GM19043 (cell line): ENCODE results near the gene ST6GALNAC1.
"Not testable (repeated sequence)": the region's sequence is repeated elsewhere in the genome, so short reads cannot be mapped to it uniquely, and the experiment has no call there.

Source experiments
- ATAC-seq: cut with Tn5 transposase; IDR thresholded peaks from one replicate; pipeline ENCODE4 v1.9.1; 2021; ENCODE audit warnings: low read depth; ENCODE audit not compliant: unreplicated experiment

Gene ST6GALNAC1

GRCh38 chr17:76614912-76615617 lies 28.5 kb downstream of the ST6GALNAC1 start:
- no peak for ATAC-seq

DNA sequence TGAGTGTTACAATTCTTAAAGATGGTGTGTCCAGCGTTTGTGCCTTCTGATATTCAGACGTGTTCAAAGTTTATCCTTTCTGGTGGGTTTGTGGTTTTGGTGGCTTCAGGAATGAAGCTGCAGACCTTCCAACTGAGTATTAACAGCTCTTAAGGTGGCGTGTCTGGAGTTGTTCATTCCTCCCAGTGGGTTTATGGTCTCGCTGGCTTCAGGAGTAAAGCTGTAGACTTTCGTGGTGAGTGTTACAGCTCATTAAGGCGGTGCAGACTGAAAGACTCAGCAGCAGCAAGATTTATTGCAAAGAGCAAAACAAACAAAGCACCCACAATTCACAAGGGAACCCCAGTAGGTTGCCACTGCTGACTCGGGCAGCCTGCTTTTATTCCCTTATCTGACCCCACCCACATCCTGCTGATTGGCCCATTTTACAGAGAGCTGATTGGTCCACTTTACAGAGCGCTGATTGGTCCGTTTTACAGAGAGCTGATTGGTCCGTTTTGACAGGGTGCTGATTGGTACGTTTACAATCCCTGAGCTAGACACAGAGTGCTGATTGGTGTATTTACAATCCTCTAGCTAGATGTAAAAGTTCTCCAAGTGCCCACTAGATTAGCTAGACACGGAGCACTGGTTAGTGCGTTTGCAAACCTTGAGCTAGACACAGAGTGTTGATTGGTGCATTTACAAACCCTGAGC lies 29.3 kb downstream of the ST6GALNAC1 start:
- not testable (repeated sequence) for ATAC-seq

DNA sequence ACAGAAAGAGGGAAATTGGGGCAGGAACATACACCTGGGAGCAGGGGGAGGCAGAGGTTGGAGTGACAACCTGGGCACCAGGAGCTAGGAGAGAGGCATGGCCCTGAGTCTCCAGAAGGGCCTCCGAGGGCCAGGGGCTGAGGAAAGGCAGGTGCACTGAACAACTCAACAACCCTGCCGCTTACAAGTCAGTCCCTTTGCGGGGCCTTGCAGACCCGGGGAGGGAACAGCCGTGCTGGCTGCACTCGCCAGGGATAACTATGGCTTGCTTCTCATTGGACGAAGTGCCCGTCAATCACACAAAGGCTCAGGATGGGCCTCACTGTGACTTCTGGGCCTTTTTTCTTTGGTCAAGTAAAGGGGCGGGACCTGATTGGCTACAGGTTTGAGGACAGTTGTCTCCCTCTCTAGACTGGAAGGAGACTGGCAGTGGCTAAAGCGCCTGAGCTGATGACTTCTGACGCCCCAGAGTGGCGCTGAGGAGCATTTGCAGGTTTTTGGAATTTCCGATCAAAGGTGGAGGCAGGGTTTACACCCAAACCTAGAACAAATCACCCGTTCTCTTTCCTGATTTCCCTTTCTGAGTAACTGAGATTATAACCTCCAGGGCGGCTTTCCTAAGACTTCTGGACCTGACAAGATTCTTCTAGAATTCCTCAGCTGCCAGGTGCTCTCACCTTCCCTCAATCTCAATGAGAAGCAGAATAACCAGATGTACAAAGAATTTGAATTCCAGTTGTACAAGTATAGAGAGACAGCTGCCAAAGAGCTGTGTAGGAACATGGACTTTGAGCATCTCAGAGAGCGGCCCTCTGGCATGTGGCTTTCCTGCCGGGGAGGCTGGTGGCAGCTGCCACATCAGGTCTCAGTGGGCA lies 30.3 kb downstream of the ST6GALNAC1 start:
- no peak for ATAC-seq

DNA sequence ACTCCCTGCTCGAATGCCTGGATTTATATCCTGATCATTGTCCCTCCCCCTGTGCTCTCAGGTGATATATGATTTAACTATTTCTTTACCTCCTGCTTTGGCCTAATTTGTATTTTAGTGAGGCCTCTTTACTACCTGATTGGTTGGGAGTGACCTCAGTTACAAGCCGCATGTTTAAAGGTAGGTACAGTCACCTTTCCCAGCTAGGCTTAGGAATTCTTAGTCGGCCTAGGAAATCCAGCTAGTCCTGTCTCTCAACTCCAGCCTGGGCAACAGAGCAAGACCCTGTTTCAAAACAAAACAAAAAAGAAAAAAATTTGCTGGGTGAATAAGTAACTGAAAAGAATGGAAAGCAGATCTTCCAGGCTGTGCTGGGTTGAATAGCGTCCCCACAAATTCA lies 31.1 kb downstream of the ST6GALNAC1 start:
- ATAC-seq, result no peak

GRCh38 chr17:76611758-76612157 lies 31.8 kb downstream of the ST6GALNAC1 start:
- ATAC-seq, result no peak

DNA sequence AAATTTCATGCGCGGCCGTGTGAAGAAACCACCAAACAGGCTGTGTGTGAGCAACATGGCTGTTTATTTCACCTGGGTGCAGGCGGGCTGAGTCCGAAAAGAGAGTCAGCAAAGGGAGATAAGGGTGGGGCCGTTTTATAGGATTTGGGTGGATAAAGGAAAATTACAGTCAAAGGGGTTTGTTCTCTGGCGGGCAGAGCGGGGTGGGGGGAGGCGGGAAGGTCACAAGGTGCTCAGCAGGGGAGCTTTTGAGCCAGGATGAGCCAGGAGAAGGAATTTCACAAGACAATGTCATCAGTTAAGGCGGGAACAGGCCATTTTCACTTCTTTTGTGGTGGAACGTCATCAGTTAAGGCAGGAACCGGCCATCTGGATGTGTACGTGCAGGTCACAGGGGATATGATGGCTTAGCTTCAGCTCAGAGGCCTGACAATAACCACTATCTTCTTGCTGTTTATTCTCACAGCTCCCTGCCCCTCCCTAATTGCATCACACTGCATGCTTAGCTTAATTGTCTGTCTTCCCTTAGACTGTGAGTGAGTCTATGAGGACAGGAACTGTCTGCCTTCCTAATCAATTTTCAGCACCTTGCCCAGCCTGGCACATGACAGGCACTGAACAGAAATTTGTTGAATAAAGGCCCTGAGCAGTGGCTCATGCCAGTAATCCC lies 32.3 kb downstream of the ST6GALNAC1 start:
- not testable (repeated sequence) for ATAC-seq

- not testable (repeated sequence) for ATAC-seq
Observed at GRCh38 chr17:76606685-76607084, 36.9 kb downstream of the ST6GALNAC1 start.

- ATAC-seq, result no peak
Observed at GRCh38 chr17:76601065-76601464, 42.5 kb downstream of the ST6GALNAC1 start.

- no peak for ATAC-seq
Observed at GRCh38 chr17:76599694-76600460, 43.7 kb downstream of the ST6GALNAC1 start.

GRCh38 chr17:76598004-76598439 lies 45.5 kb downstream of the ST6GALNAC1 start:
- ATAC-seq, result no peak

- no peak for ATAC-seq
Observed at GRCh38 chr17:76597156-76598003, 46.2 kb downstream of the ST6GALNAC1 start.

GRCh38 chr17:76594690-76595089 lies 48.9 kb downstream of the ST6GALNAC1 start:
- no peak for ATAC-seq

- no peak for ATAC-seq
Observed at GRCh38 chr17:76593959-76594358, 49.6 kb downstream of the ST6GALNAC1 start.

- no peak for ATAC-seq
Observed at GRCh38 chr17:76593384-76593826, 50.2 kb downstream of the ST6GALNAC1 start.

DNA sequence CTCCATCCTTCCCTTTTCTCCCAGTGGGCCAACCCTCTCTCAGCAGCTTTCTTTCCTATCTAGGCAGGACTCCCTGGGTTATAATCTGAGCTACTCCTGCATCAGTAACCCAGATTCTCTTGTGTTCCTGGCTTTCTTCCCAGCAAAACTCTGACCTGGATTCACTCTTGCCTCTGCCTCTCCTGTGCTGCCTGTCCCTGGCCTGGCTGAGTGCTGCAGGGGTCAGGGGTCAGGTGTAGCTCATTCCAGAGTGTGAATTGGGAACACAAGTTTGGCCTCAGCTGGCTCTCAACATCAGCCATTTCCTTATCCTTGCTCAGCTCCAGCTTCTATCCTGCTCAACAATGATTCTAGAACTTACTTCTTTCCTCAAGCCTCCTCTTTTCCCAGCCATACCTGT lies 55.4 kb downstream of the ST6GALNAC1 start:
- ATAC-seq, result no peak

DNA sequence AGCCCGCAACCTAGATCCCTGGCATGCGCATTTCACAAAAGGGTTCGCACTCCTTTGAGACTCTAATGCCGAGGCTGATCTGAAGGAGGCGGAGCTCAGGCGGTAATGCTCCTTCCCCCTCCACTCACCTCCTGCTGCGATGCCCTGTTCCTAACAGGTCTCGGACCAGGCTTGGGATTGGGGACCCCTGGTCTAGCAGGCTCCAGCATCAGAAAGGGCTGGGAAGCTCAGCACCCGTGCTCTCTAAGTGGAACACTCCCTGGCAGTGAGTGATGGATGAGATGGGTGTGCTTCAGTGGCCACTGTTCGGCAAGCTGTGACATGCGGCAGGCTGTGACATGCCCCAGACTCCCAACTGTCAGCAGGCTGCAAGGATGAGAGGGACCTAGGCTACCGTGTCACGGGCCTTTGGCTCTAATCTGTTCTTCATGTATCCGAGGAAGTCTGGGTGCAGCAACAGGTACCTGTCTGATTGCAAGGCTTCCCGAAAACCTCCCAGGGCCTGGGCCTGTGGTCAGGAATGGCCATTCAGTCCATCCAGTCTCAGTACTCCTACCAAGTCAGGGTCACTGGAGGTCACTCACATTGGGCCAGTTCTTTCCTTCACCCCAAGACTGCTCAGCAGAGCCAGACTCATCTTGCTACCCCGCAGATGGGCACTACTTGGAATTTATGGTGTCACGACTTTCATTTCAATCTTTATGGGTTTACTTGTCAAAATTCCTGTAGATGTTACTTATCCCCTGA lies 56.6 kb downstream of the ST6GALNAC1 start:
- no peak for ATAC-seq

- ATAC-seq, result no peak
Observed at GRCh38 chr17:76585649-76586593, 57.6 kb downstream of the ST6GALNAC1 start, which contains the start of gene ST6GALNAC2. Gene ST6GALNAC2, minus strand, starts transcription at chr17:76585860. Its CDS starts 52 bp downstream, at chr17:76585808.
